Measurements from ENCODE around the gene TIMM44. TPM values are rescaled to one million over a fixed set of nuclear protein-coding genes. Genes with fewer than 3 reads are reported as not detected.

The TIMM44 gene
- total and polyA plus RNA-seq, 7 experiments from 2014 or later, result 16.7 to 97.6 (median 67.5) TPM

DNA sequence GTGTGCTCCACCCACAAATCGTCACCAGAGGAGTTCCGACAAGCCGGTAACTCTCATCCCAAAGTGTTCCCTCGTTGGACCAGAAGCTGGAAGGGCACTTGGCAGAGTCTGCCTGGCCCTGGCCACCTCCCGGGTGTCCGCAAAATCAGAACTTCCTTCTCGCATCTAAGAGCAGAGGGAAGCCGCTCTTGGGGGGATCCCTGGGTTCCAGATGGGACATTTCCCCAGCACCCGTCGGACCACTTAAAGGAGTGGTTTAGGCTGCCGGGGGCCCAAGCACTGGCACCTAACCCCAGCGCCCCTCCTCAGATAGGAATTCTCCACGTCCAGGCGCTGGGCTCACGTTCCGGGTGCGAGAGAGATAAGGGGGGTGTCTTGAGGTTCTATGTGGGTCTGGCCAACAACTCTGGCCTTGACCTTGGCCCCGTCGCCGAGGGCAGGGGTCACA, 40.6 kb downstream of the TIMM44 start:
- Mint-ChIP-seq H3K4me1 (peaks cover 12 to 37% (median 27%) of the 10 kb centered on the region in 7 donors), H3K36me3 (peaks cover 0 to 12% (median 3%) of the 10 kb centered on the region in 5 donors), H3K27me3 (peaks cover 0 to 3% (median 0%) of the 10 kb centered on the region in 5 donors), H3K4me3 (peak overlapping the region; percentile 87 to 95 (median 92)), H3K9me3 (peaks cover 0 to 8% (median 0%) of the 10 kb centered on the region in 11 donors), H3K27ac (peak overlapping the region in 8 of 9 donors; percentile 91 to 98 (median 96))
- Histone ChIP-seq H3K27ac (ENCODE audit: low read depth, low read length) (peak overlapping the region; percentile 70), H3K9me3 (ENCODE audit: control insufficient read depth in 2 of 3, low read length in 3 of 3) (no peaks in the 10 kb centered on the region), H3K4me1 (ENCODE audit: control insufficient read depth in 2 of 2, insufficient read depth in 2 of 2, low read length in 2 of 2) (peaks cover 20 to 24% of the 10 kb centered on the region in 2 donors), H3K36me3 (ENCODE audit: control insufficient read depth in 2 of 3, insufficient read depth in 3 of 3, low read length in 3 of 3) (peaks cover 0 to 17% (median 4%) of the 10 kb centered on the region in 3 experiments), H3K27me3 (ENCODE audit: control insufficient read depth in 2 of 2, insufficient read depth in 2 of 2, low read length in 2 of 2) (no peaks in the 10 kb centered on the region), H3K4me3 (ENCODE audit: low read length) (peak overlapping the region; percentile 78)
- ChIA-PET POLR2A (interaction anchor here (0.8 to 1.6 kb wide), 9 partner anchors 9 to 611 kb away, joined by 3 to 35 read pairs (median 3); partner anchors contain the start of genes SNAPC2 and ZNF414), CTCF (interaction anchor here (0.7 to 1.3 kb wide), 5 partner anchors 15 to 72 kb away, joined by 3 to 10 read pairs (median 6); partner anchors contain the start of gene SNAPC2)
- ATAC-seq (no peak), DNase-seq (no peak)
- intact Hi-C loops (cut with micrococcal nuclease), result loop anchor here (1.0 kb wide), 10 partner anchors 13 to 369 kb away; partner anchors contain the start of genes PET100 (in 2 of the 2), SNAPC2 (in 2 of the 2), TIMM44 (in 2 of the 2) and XAB2 (in 2 of the 2)

DNA sequence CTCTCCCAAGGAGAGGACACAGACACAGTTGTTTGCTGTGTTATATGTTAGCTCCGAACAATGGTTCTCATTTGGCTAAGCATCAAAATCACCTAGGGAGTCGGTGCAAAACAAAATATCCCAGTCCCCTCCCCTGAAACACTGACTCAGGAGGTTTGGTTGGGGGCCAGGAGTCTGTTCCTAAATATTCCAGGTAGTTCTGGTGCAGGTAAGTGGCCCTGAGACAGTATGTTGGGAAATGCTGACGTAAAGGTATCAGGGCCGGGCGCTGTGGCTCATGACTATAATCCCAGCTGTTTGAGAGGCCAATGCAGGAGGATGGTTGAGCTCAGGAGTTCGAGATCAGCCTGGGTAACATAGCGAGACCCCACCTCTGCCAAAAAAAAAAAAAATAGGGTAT, 42.1 kb downstream of the TIMM44 start:
- no peak for ATAC-seq
- peaks cover 0 to 12% (median 0%) of the 10 kb centered on the region in 3 experiments for H3K36me3 ChIP-seq (ENCODE audit: control insufficient read depth in 2 of 3, insufficient read depth in 3 of 3, low read length in 3 of 3)
- POLR2A ChIA-PET, result no interaction called here
- Mint-ChIP-seq H3K4me3 (peak overlapping the region in 2 of 10 donors; percentile 21 to 51), H3K27me3 (peaks cover 0 to 3% (median 0%) of the 10 kb centered on the region in 5 donors), H3K4me1 (peaks cover 12 to 30% (median 23%) of the 10 kb centered on the region in 7 donors), H3K9me3 (peaks cover 0 to 8% (median 0%) of the 10 kb centered on the region in 11 donors), H3K27ac (no peak overlapping the region), H3K36me3 (peaks cover 0 to 12% (median 3%) of the 10 kb centered on the region in 5 donors)
- DNase-seq, result no peak
- intact Hi-C loops (cut with micrococcal nuclease), result no loop called here
- H3K27ac ChIP-seq (ENCODE audit: low read depth, low read length), result no peak overlapping the region
- no peaks in the 10 kb centered on the region for H3K27me3 ChIP-seq (ENCODE audit: control insufficient read depth in 2 of 2, insufficient read depth in 2 of 2, low read length in 2 of 2)
- H3K9me3 ChIP-seq (ENCODE audit: control insufficient read depth in 2 of 3, low read length in 3 of 3), result no peaks in the 10 kb centered on the region
- peaks cover 20 to 24% of the 10 kb centered on the region in 2 donors for H3K4me1 ChIP-seq (ENCODE audit: control insufficient read depth in 2 of 2, insufficient read depth in 2 of 2, low read length in 2 of 2)
- no peak overlapping the region for H3K4me3 ChIP-seq (ENCODE audit: low read length)
- CTCF ChIA-PET, result interaction anchor here (1.3 to 1.4 kb wide), 2 partner anchors 21 to 32 kb away, joined by 5 to 7 read pairs; no protein-coding TSS in a partner anchor

DNA sequence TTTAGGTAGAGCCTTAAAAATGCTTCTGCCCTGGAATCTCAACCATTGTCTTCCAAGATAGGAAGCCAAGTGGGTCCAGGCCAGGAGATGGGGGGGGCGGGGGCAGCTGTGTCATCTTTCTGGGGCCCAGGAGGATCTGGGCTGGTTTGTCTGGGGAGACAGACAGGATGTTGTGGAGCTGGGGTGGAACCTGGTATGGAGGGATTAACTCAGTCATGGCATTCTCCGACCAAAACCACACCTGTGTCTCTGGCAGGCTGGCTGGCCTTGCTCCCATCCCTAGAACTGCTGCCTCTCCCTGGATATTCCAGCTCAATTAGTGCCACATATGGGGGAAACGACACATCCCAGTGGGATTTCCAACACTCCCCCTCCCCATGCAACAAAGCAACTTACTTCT, 42.5 kb downstream of the TIMM44 start:
- H3K27ac Mint-ChIP-seq, result no peak overlapping the region

DNA sequence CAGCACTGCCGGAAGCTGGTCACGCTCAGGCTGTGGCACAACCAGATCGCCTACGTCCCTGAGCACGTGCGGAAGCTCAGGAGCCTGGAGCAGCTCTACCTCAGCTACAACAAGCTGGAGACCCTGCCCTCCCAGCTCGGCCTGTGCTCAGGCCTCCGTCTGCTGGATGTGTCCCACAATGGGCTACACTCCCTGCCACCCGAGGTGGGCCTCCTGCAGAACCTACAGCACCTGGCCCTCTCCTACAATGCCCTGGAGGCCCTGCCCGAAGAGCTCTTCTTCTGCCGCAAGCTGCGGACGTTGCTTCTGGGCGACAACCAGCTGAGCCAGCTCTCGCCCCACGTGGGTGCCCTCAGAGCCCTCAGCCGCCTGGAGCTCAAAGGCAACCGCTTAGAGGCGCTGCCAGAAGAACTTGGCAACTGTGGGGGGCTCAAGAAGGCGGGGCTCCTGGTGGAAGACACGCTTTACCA, 43.0 kb downstream of the TIMM44 start:
- H3K4me3 ChIP-seq (ENCODE audit: low read length), result no peak overlapping the region
- H3K27me3 ChIP-seq (ENCODE audit: control insufficient read depth in 2 of 2, insufficient read depth in 2 of 2, low read length in 2 of 2), result no peaks in the 10 kb centered on the region
- H3K9me3 ChIP-seq (ENCODE audit: control insufficient read depth in 2 of 3, low read length in 3 of 3), result no peaks in the 10 kb centered on the region
- ATAC-seq, result no peak
- no peak overlapping the region for H3K27ac Mint-ChIP-seq
- peaks cover 18 to 20% of the 10 kb centered on the region in 2 donors for H3K4me1 ChIP-seq (ENCODE audit: control insufficient read depth in 2 of 2, insufficient read depth in 2 of 2, low read length in 2 of 2)
- H3K9me3 Mint-ChIP-seq, result peaks cover 0 to 8% (median 0%) of the 10 kb centered on the region in 11 donors
- intact Hi-C loops (cut with micrococcal nuclease), result no loop called here
- ChIA-PET POLR2A (no interaction called here), CTCF (interaction anchor here (0.6 to 1.4 kb wide), 6 partner anchors 20 to 788 kb away, joined by 3 to 9 read pairs (median 3); partner anchors contain the start of gene SNAPC2)
- no peak overlapping the region for H3K4me3 Mint-ChIP-seq
- H3K27me3 Mint-ChIP-seq, result peaks cover 0 to 3% (median 0%) of the 10 kb centered on the region in 5 donors
- H3K36me3 Mint-ChIP-seq, result peaks cover 0 to 12% (median under 1%) of the 10 kb centered on the region in 5 donors
- H3K4me1 Mint-ChIP-seq, result peaks cover 8 to 24% (median 16%) of the 10 kb centered on the region in 7 donors
- no peak overlapping the region for H3K27ac ChIP-seq (ENCODE audit: low read depth, low read length)
- no peak for DNase-seq
- H3K36me3 ChIP-seq (ENCODE audit: control insufficient read depth in 2 of 3, insufficient read depth in 3 of 3, low read length in 3 of 3), result peaks cover 0 to 3% (median 0%) of the 10 kb centered on the region in 3 experiments

More for the DNA sequence above, 42.5 kb downstream of the TIMM44 start:
- Histone ChIP-seq H3K27ac (ENCODE audit: low read depth, low read length) (no peak overlapping the region), H3K9me3 (ENCODE audit: control insufficient read depth in 2 of 3, low read length in 3 of 3) (no peaks in the 10 kb centered on the region), H3K27me3 (ENCODE audit: control insufficient read depth in 2 of 2, insufficient read depth in 2 of 2, low read length in 2 of 2) (no peaks in the 10 kb centered on the region), H3K36me3 (ENCODE audit: control insufficient read depth in 2 of 3, insufficient read depth in 3 of 3, low read length in 3 of 3) (peaks cover 0 to 8% (median 0%) of the 10 kb centered on the region in 3 experiments), H3K4me3 (ENCODE audit: low read length) (no peak overlapping the region), H3K4me1 (ENCODE audit: control insufficient read depth in 2 of 2, insufficient read depth in 2 of 2, low read length in 2 of 2) (peaks cover 20 to 23% of the 10 kb centered on the region in 2 donors)
- intact Hi-C loops (cut with micrococcal nuclease), result no loop called here
- peaks cover 0 to 8% (median 0%) of the 10 kb centered on the region in 11 donors for H3K9me3 Mint-ChIP-seq
- DNase-seq (no peak), ATAC-seq (no peak)
- peaks cover 12 to 27% (median 21%) of the 10 kb centered on the region in 7 donors for H3K4me1 Mint-ChIP-seq
- H3K36me3 Mint-ChIP-seq, result peaks cover 0 to 12% (median 3%) of the 10 kb centered on the region in 5 donors
- peaks cover 0 to 3% (median 0%) of the 10 kb centered on the region in 5 donors for H3K27me3 Mint-ChIP-seq
- no peak overlapping the region for H3K4me3 Mint-ChIP-seq
- POLR2A ChIA-PET, result no interaction called here
- CTCF ChIA-PET, result interaction anchor here (0.6 to 1.4 kb wide), 4 partner anchors 19 to 32 kb away, joined by 3 to 9 read pairs (median 6); partner anchors contain the start of gene SNAPC2

DNA sequence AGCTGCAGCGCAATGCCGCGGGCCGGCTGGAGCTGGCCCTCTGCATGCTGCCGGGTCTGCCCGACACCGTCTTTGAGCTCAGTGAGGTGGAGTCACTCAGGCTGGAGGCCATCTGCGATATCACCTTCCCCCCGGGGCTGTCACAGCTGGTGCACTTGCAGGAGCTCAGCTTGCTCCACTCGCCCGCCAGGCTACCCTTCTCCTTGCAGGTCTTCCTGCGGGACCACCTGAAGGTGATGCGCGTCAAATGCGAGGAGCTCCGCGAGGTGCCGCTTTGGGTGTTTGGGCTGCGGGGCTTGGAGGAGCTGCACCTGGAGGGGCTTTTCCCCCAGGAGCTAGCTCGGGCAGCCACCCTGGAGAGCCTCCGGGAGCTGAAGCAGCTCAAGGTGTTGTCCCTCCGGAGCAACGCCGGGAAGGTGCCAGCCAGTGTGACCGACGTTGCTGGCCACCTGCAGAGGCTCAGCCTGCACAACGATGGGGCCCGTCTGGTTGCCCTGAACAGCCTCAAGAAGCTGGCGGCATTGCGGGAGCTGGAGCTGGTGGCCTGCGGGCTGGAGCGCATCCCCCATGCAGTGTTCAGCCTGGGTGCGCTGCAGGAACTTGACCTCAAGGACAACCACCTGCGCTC, 43.6 kb downstream of the TIMM44 start:
- Histone ChIP-seq H3K9me3 (ENCODE audit: control insufficient read depth in 2 of 3, low read length in 3 of 3) (no peaks in the 10 kb centered on the region), H3K27me3 (ENCODE audit: control insufficient read depth in 2 of 2, insufficient read depth in 2 of 2, low read length in 2 of 2) (no peaks in the 10 kb centered on the region), H3K4me3 (ENCODE audit: low read length) (no peak overlapping the region), H3K4me1 (ENCODE audit: control insufficient read depth in 2 of 2, insufficient read depth in 2 of 2, low read length in 2 of 2) (peaks cover 13 to 15% of the 10 kb centered on the region in 2 donors), H3K27ac (ENCODE audit: low read depth, low read length) (no peak overlapping the region), H3K36me3 (ENCODE audit: control insufficient read depth in 2 of 3, insufficient read depth in 3 of 3, low read length in 3 of 3) (no peaks in the 10 kb centered on the region)
- intact Hi-C loops (cut with micrococcal nuclease), result no loop called here
- peaks cover 3 to 20% (median 11%) of the 10 kb centered on the region in 7 donors for H3K4me1 Mint-ChIP-seq
- H3K27ac Mint-ChIP-seq, result no peak overlapping the region
- H3K9me3 Mint-ChIP-seq, result peaks cover 0 to 8% (median 0%) of the 10 kb centered on the region in 11 donors
- DNase-seq, result no peak
- CTCF ChIA-PET, result interaction anchor here (0.6 to 1.4 kb wide), 5 partner anchors 20 to 787 kb away, joined by 3 to 9 read pairs (median 3); partner anchors contain the start of gene SNAPC2
- POLR2A ChIA-PET, result interaction anchor here (0.6 kb wide), 1 partner anchor 69 kb away, joined by 3 read pairs; no protein-coding TSS in a partner anchor
- peaks cover 0 to 3% (median 0%) of the 10 kb centered on the region in 5 donors for H3K27me3 Mint-ChIP-seq
- H3K36me3 Mint-ChIP-seq, result peaks cover 0 to 8% (median 0%) of the 10 kb centered on the region in 5 donors
- H3K4me3 Mint-ChIP-seq, result no peak overlapping the region
- no peak for ATAC-seq

DNA sequence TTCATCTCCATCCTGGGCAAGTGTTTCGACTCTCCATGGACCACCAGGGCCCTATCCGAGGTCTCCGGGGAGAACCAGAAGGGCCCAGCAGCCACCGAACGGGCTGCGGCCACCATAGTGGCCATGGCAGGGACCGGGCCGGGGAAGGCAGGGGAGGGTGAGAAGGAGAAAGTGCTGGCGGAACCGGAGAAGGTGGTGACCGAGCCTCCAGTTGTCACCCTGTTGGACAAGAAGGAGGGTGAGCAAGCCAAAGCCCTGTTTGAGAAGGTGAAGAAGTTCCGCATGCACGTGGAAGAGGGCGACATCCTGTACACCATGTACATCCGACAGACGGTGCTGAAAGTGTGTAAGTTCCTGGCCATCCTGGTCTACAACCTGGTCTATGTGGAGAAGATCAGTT, 44.5 kb downstream of the TIMM44 start:
- Histone ChIP-seq H3K27ac (ENCODE audit: low read depth, low read length) (no peak overlapping the region), H3K36me3 (ENCODE audit: control insufficient read depth in 2 of 3, insufficient read depth in 3 of 3, low read length in 3 of 3) (no peaks in the 10 kb centered on the region), H3K27me3 (ENCODE audit: control insufficient read depth in 2 of 2, insufficient read depth in 2 of 2, low read length in 2 of 2) (no peaks in the 10 kb centered on the region), H3K4me3 (ENCODE audit: low read length) (no peak overlapping the region), H3K9me3 (ENCODE audit: control insufficient read depth in 2 of 3, low read length in 3 of 3) (no peaks in the 10 kb centered on the region), H3K4me1 (ENCODE audit: control insufficient read depth in 2 of 2, insufficient read depth in 2 of 2, low read length in 2 of 2) (peaks cover 6 to 8% of the 10 kb centered on the region in 2 donors)
- ChIA-PET CTCF (no interaction called here), POLR2A (no interaction called here)
- intact Hi-C loops (cut with micrococcal nuclease), result no loop called here
- DNase-seq (no peak), ATAC-seq (no peak)
- Mint-ChIP-seq H3K9me3 (peaks cover 0 to 8% (median 0%) of the 10 kb centered on the region in 11 donors), H3K4me3 (no peak overlapping the region), H3K27ac (peak overlapping the region in 1 of 9 donors; percentile 77), H3K36me3 (peaks cover 0 to 4% (median 0%) of the 10 kb centered on the region in 5 donors), H3K4me1 (peaks cover 0 to 14% (median 8%) of the 10 kb centered on the region in 7 donors), H3K27me3 (peaks cover 0 to 9% (median 3%) of the 10 kb centered on the region in 5 donors)
